K562 (cell line): Measurements from ENCODE around the gene TP53I3. TPM values are rescaled to one million over a fixed set of nuclear protein-coding genes. Genes with fewer than 3 reads are reported as not detected.
A peak's percentile ranks its signal among the peaks of the same experiment; 100 is the strongest.

Experiments
- ATAC-seq: fragments of 200-7000 bp; cut with Tn5 transposase; 3 replicates; pipeline ENCODE4 v1.9.1; 2020; ENCODE audit warnings: moderate library complexity
- BruUV-seq: library from RNA; stranded (reverse); fragments of 400-500 nt; replicated peaks from 2 replicates; lab custom pipeline; 2021; lab: Mats Ljungman, UMichigan
- CTCF ChIA-PET: fragments of 300-600 bp; formaldehyde crosslinking; extraction: SDS; loops from one replicate; lab custom pipeline; 2021; ENCODE audit warnings: low intra/inter-chr PET ratio; lab: Yijun Ruan, JAX
- POLR2A ChIA-PET: fragments of 300-600, 350-650 bp; sonication (Branson Sonifier 250); formaldehyde crosslinking; extraction: SDS; loops from one replicate; lab custom pipeline; 2021; ENCODE audit warnings: antibody characterized with exemption, inconsistent platforms; lab: Yijun Ruan, JAX
- DNase-seq, 4 experiments: peaks; one replicate each; pipeline versions ENCODE4 v3.0.0 to v3.0.0-alpha.2; 2011 to 2018; ENCODE audit warnings: low spot score in 3 of 4, mixed read lengths in 3 of 4; ENCODE audit errors: extremely low read depth in 1 of 4
- FAIRE-seq: peaks from 2 replicates; lab custom pipeline; 2011; peaks lifted over from hg19 to GRCh38; lab: Jason Lieb, UNC
- H2AFZ ChIP-seq: 2 replicates; pipeline ENCODE4 v1.6.0; 2011; ENCODE audit warnings: low read depth, low read length, control low read depth, inconsistent platforms
- H3K27ac ChIP-seq: fragments of 200-600 bp; 3 replicates; pipeline ENCODE4 v1.8.0; 2011; ENCODE audit warnings: low read depth, mild to moderate bottlenecking, control low read depth, inconsistent platforms, low read length, moderate library complexity, mixed read lengths; ENCODE audit errors: extremely low read depth
- H3K27me3 ChIP-seq, 2 experiments: fragments of 300-600 bp in 1 of 2; 2 replicates in 1 of 2; 3 replicates in 1 of 2; pipeline versions ENCODE4 v1.6.0 to v1.8.0; 2011; ENCODE audit warnings: inconsistent platforms in 2 of 2, low read length in 2 of 2, mild to moderate bottlenecking in 1 of 2, mixed read lengths in 1 of 2, moderate library complexity in 1 of 2; ENCODE audit not compliant: control insufficient read depth in 2 of 2, insufficient read depth in 2 of 2
- H3K36me3 ChIP-seq: fragments of 300-600 bp; 3 replicates; pipeline ENCODE4 v1.8.0; 2011; ENCODE audit warnings: mild to moderate bottlenecking, low read length, inconsistent platforms; ENCODE audit not compliant: control insufficient read depth, insufficient read depth
- H3K4me1 ChIP-seq, 2 experiments: fragments of 200-600 bp in 1 of 2; replicated peaks in 1 of 2; 2 replicates in 1 of 2; 3 replicates in 1 of 2; pipeline versions ENCODE4 v1.5.1 to v1.8.0; 2011; ENCODE audit warnings: inconsistent platforms in 2 of 2, low read length in 2 of 2, mild to moderate bottlenecking in 1 of 2, mixed read lengths in 1 of 2, moderate library complexity in 1 of 2; ENCODE audit not compliant: control insufficient read depth in 2 of 2, insufficient read depth in 2 of 2
- H3K4me2 ChIP-seq: 2 replicates; pipeline ENCODE4 v1.6.1; 2011; ENCODE audit warnings: low read length, control low read depth, inconsistent platforms, mixed read lengths; ENCODE audit not compliant: insufficient read depth
- H3K4me3 ChIP-seq: fragments of 200-600 bp; sonication (generic), shearing (Covaris generic); 2 replicates; pipeline ENCODE4 v1.5.1; 2016; ENCODE audit warnings: control low read depth, inconsistent platforms
- H3K79me2 ChIP-seq: fragments of 200-600 bp; 3 replicates; pipeline ENCODE4 v1.8.0; 2011; ENCODE audit warnings: low read length, inconsistent platforms; ENCODE audit not compliant: control insufficient read depth, insufficient read depth
- H3K9ac ChIP-seq, 2 experiments: 2 replicates each; pipeline versions ENCODE4 v1.6.0 to v1.6.1; 2011; ENCODE audit warnings: low read depth in 2 of 2, low read length in 2 of 2, control low read depth in 1 of 2, inconsistent platforms in 1 of 2, mild to moderate bottlenecking in 1 of 2, mixed read lengths in 1 of 2; ENCODE audit not compliant: insufficient read depth in 1 of 2
- H3K9me1 ChIP-seq: one replicate; pipeline ENCODE4 v1.6.0; 2011; ENCODE audit warnings: inconsistent platforms, mild to moderate bottlenecking, low read length, moderate library complexity; ENCODE audit not compliant: control insufficient read depth, insufficient read depth
- H3K9me3 ChIP-seq: replicated peaks from 2 replicates; pipeline ENCODE4 v1.5.1; 2011; ENCODE audit warnings: low read depth, low read length, inconsistent platforms; ENCODE audit not compliant: control insufficient read depth, insufficient read depth
- H4K20me1 ChIP-seq: replicated peaks from 2 replicates; pipeline ENCODE4 v1.6.1; 2011; ENCODE audit warnings: low read length, inconsistent platforms, mixed read lengths; ENCODE audit not compliant: control insufficient read depth, insufficient read depth
- BACH1 ChIP-seq: fragments of 200-800 bp; sonication (Bioruptor generic); IDR thresholded peaks from 2 replicates; pipeline ENCODE4 v1.6.1; 2016; ENCODE audit warnings: missing genetic modification characterization, missing compliant biosample characterization
- CBX2 ChIP-seq: fragments of 200-600 bp; sonication (generic); IDR thresholded peaks from one replicate; pipeline ENCODE4 v1.6.1; 2012; ENCODE audit warnings: mild to moderate bottlenecking, low read length, inconsistent platforms; ENCODE audit not compliant: insufficient read depth, poor library complexity, severe bottlenecking
- FOXJ3 ChIP-seq: sonication (generic); formaldehyde crosslinking; IDR thresholded peaks from 2 replicates; pipeline ENCODE4 v1.4.0; 2020; ENCODE audit warnings: mild to moderate bottlenecking, missing genetic modification reagents
- LEF1 ChIP-seq: fragments of 450-650 bp; IDR thresholded peaks from 2 replicates; pipeline ENCODE4 v1.6.1; 2016; ENCODE audit warnings: mild to moderate bottlenecking
- MECOM ChIP-seq: fragments of 250-450 bp; sonication (Bioruptor Pico); IDR thresholded peaks from 2 replicates; pipeline ENCODE4 v1.8.0; 2022; ENCODE audit warnings: inconsistent platforms
- NCOR1 ChIP-seq: fragments of 450-650 bp; IDR thresholded peaks from 2 replicates; pipeline ENCODE4 v1.6.1; 2016; ENCODE audit warnings: mild to moderate bottlenecking, moderate library complexity
- NRF1 ChIP-seq, 2 experiments: fragments of 450-650 bp; IDR thresholded peaks in 1 of 2; conservative IDR thresholded peaks in 1 of 2; 2 replicates each; pipeline ENCODE4 v1.6.1; 2014; ENCODE audit warnings: mild to moderate bottlenecking in 2 of 2
- POLR2A ChIP-seq: fragments of 450-650 bp; conservative IDR thresholded peaks from 2 replicates; pipeline ENCODE4 v1.6.1; 2016
- POLR2G ChIP-seq: fragments of 200-400 bp; formaldehyde crosslinking; IDR thresholded peaks from 2 replicates; pipeline ENCODE4 v1.6.1; 2017; ENCODE audit warnings: low read depth, mild to moderate bottlenecking, antibody characterized with exemption, low read length, moderate library complexity
- RBFOX2 ChIP-seq: fragments of 200-400 bp; formaldehyde crosslinking; IDR thresholded peaks from 2 replicates; pipeline ENCODE4 v1.6.1; 2017; ENCODE audit warnings: low read depth, mild to moderate bottlenecking, low read length, moderate library complexity
- SMARCC2 ChIP-seq: fragments of 450-650 bp; IDR thresholded peaks from 2 replicates; pipeline ENCODE4 v1.6.1; 2017; ENCODE audit warnings: antibody characterized with exemption, moderate library complexity, mild to moderate bottlenecking, low read depth
- TAF15 ChIP-seq: fragments of 200-400 bp; formaldehyde crosslinking; IDR thresholded peaks from 2 replicates; pipeline ENCODE4 v1.6.1; 2017; ENCODE audit warnings: mild to moderate bottlenecking, low read depth, low read length, moderate library complexity
- TCF7 ChIP-seq: sonication (generic); IDR thresholded peaks from 2 replicates; pipeline ENCODE4 v1.6.1; 2016; ENCODE audit warnings: antibody characterized with exemption, borderline replicate concordance
- ZBTB17 ChIP-seq: fragments of 450-650 bp; formaldehyde crosslinking; IDR thresholded peaks from 2 replicates; pipeline ENCODE4 v1.4.0; 2020; ENCODE audit warnings: mild to moderate bottlenecking
- ZBTB7A ChIP-seq: IDR thresholded peaks from 2 replicates; pipeline ENCODE4 v1.6.1; 2011; ENCODE audit warnings: low read depth, mild to moderate bottlenecking, low read length, moderate library complexity, borderline replicate concordance; ENCODE audit not compliant: control insufficient read depth
- ZC3H4 ChIP-seq: sonication (generic); formaldehyde crosslinking; IDR thresholded peaks from 2 replicates; pipeline ENCODE4 v1.9.0; 2021; ENCODE audit warnings: missing genetic modification reagents, borderline replicate concordance
- ZNF76 ChIP-seq: fragments of 250-450 bp; sonication (Bioruptor Pico); IDR thresholded peaks from 2 replicates; pipeline ENCODE4 v1.4.0; 2020; ENCODE audit warnings: mild to moderate bottlenecking, moderate library complexity, borderline replicate concordance
- WGBS: fragments of 100-300 bp; shearing (Covaris generic); methylation state at CpG from one replicate; pipeline ENCODE4 v1.1.6; 2016; ENCODE audit warnings: low coverage, mixed read lengths; ENCODE audit not compliant: insufficient coverage; ENCODE audit errors: missing lambda C conversion rate; 5-methylcytosine and 5-hydroxymethylcytosine counted together
- in situ Hi-C: fragments of 300-500 bp; cut with MboI; formaldehyde crosslinking; loops from 4 replicates; pipeline ENCODE4 v1.15.0; 2018; ENCODE audit warnings: inconsistent platforms, mixed read lengths
- intact Hi-C: fragments of 100-400 bp; cut with micrococcal nuclease; formaldehyde crosslinking; loops from 2 replicates; pipeline ENCODE4 v1.14.2; 2022
- polyA plus RNA-seq, 8 experiments: library from polyadenylated mRNA; depleted of rRNA in 4 of 8; stranded (reverse) in 5 of 8; unstranded in 3 of 8; fragments of >200 nt; fragmentation: Nextera tagmentation in 2 of 8; fragmentation: Illumina TruSeq in 1 of 8; extraction: Ambion mirVana in 2 of 8; extraction: Trizol in 1 of 8; gene quantifications; 2 replicates each; pipeline versions ENCODE4 v1.2.1 to v1.2.3, GENCODE V29; 2011 to 2014; ENCODE audit warnings: inconsistent platforms in 1 of 8, missing spikeins in 1 of 8
- total RNA-seq, 7 experiments: library from RNA; depleted of rRNA in 6 of 7; stranded (reverse); fragments of >200 nt in 6 of 7; fragmentation: Illumina TruSeq in 2 of 7; extraction: Trizol in 2 of 7; gene quantifications; 2 replicates each; pipeline versions ENCODE4 v1.2.1 to v1.2.3, GENCODE V29; 2011 to 2021; ENCODE audit warnings: low replicate concordance in 1 of 7
- TF ChIP-seq, protein P1 (sequence below): fragments of 450-650 bp; conservative IDR thresholded peaks from 2 replicates; pipeline ENCODE4 v1.6.1; 2016; ENCODE audit warnings: missing genetic modification characterization, low read depth, mild to moderate bottlenecking, missing compliant biosample characterization, moderate library complexity
- TF ChIP-seq, protein P2 (sequence below): fragments of 250-450 bp; sonication (Bioruptor Pico); IDR thresholded peaks from 2 replicates; pipeline ENCODE4 v1.5.1; 2021; ENCODE audit warnings: mild to moderate bottlenecking
- TF ChIP-seq, protein P3 (sequence below): fragments of 250-450 bp; sonication (Bioruptor Pico); IDR thresholded peaks from 2 replicates; pipeline ENCODE4 v1.4.0; 2020

The TP53I3 gene
- total and polyA plus RNA-seq, 9 of the 15 experiments (the other 6 are each of a cell fraction or from before 2014, with no cell fraction given): 0.65 to 9.5 (median 5.6) TPM

DNA sequence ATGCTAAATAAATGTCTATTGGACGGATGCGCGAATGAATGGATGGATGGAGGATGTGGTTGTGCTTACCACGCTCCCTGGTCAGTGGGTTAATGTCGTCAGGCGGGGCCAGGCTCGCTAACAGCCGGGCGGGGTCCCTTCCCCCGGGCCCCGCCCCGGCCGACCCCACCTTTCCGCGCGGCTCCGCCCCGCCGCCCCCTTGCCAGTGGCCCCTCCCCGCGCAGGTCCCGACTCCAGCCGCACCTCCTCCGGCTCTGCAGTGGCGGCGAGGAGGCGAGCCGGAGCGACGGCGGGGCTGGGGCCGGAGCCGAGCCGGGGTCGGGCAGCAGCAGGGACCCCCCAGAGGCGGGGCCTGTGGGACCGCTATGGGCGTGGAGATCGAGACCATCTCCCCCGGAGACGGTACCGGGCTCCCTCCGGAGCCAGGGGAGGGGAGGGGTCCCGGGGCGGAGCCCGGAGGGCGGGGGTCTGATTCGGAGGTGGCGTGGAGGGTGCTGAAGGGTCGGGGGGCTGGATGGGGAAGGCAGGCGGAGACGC is 35.1 kb downstream of the TP53I3 start, which contains the start of gene FKBP1B:
Gene FKBP1B, plus strand, starts transcription at position 257 of the 537 bp plus-strand sequence. Its CDS starts 109 bp downstream, at position 366.
- H3K4me3 ChIP-seq: peak within 1 kb of the TSS; percentile 47
- intact Hi-C loops: no loop called here
- POLR2A ChIA-PET: interaction anchor here (0.7 to 1.8 kb wide), 4 partner anchors 11 to 24 kb away, joined by 3 to 5 read pairs (median 4); no protein-coding TSS in a partner anchor
- no peaks in the 10 kb centered on the region for H3K9me1 ChIP-seq
- H3K27ac ChIP-seq: no peak within 1 kb of the TSS
- in situ Hi-C loops: no loop called here
- peaks cover 10 to 11% of the 10 kb centered on the region in 2 experiments; a peak in 4 of 5 replicates for H3K27me3 ChIP-seq
- no peaks in the 10 kb centered on the region; the same call in 1 of the 2 replicates for H4K20me1 ChIP-seq
- peaks cover 8 to 22% of the 10 kb centered on the region in 2 experiments; a peak in 4 of 5 replicates for H3K4me1 ChIP-seq
- ATAC-seq (peak; percentile 63), DNase-seq (peak; percentile 78 to 94 (median 86)), FAIRE-seq (no peak)
- no TSS peak for BruUV-seq
- 1% methylated on average over 15 of the region's 52 CpGs for WGBS
- H3K9ac ChIP-seq: peak within 1 kb of the TSS; percentile 27 to 81; a peak in 3 of 4 replicates
- peak within 1 kb of the TSS; percentile 69 for H2AFZ ChIP-seq
- peaks cover 3% of the 10 kb centered on the region; the same call in 1 of the 3 replicates for H3K36me3 ChIP-seq
- H3K9me3 ChIP-seq: no peaks in the 10 kb centered on the region
- CTCF ChIA-PET: no interaction called here
- peak within 1 kb of the TSS; percentile 75 for H3K4me2 ChIP-seq
- H3K79me2 ChIP-seq: peaks cover 25% of the 10 kb centered on the region
- TF ChIP-seq POLR2A (0 out of 2 replicates have a peak, but pooled peaks have one; percentile 41), ZNF76 (CRISPR knock-in tag) (no peak), ZC3H4 (CRISPR knock-in tag) (no peak), RBFOX2 (peak; percentile 39), ZBTB17 (CRISPR knock-in tag) (no peak), LEF1 (no peak), ZBTB7A (peak; percentile 50; the same call in 1 of the 2 replicates), POLR2G (peak; percentile 69), NCOR1 (no peak), TAF15 (no peak), NRF1 (conservative IDR thresholded peaks at IDR 0.05 in 1 of 2, IDR thresholded peaks at IDR 0.05 in 1 of 2) (peak; percentile 55 to 57; a peak in 2 of 4 replicates), BACH1 (tag) (no peak), CBX2 (no peak), TCF7 (no peak), MECOM (CRISPR knock-in tag) (no peak), FOXJ3 (CRISPR knock-in tag) (no peak), SMARCC2 (no peak)
- TF ChIP-seq, protein P1, sequence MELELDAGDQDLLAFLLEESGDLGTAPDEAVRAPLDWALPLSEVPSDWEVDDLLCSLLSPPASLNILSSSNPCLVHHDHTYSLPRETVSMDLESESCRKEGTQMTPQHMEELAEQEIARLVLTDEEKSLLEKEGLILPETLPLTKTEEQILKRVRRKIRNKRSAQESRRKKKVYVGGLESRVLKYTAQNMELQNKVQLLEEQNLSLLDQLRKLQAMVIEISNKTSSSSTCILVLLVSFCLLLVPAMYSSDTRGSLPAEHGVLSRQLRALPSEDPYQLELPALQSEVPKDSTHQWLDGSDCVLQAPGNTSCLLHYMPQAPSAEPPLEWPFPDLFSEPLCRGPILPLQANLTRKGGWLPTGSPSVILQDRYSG (tag): no peak
- TF ChIP-seq, protein P2, sequence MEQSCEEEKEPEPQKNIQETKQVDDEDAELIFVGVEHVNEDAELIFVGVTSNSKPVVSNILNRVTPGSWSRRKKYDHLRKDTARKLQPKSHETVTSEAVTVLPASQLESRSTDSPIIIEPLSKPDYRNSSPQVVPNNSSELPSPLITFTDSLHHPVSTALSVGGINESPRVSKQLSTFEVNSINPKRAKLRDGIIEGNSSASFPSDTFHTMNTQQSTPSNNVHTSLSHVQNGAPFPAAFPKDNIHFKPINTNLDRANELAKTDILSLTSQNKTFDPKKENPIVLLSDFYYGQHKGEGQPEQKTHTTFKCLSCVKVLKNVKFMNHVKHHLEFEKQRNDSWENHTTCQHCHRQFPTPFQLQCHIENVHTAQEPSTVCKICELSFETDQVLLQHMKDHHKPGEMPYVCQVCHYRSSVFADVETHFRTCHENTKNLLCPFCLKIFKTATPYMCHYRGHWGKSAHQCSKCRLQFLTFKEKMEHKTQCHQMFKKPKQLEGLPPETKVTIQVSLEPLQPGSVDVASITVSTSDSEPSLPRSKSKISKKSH: no peak
- TF ChIP-seq, protein P3, sequence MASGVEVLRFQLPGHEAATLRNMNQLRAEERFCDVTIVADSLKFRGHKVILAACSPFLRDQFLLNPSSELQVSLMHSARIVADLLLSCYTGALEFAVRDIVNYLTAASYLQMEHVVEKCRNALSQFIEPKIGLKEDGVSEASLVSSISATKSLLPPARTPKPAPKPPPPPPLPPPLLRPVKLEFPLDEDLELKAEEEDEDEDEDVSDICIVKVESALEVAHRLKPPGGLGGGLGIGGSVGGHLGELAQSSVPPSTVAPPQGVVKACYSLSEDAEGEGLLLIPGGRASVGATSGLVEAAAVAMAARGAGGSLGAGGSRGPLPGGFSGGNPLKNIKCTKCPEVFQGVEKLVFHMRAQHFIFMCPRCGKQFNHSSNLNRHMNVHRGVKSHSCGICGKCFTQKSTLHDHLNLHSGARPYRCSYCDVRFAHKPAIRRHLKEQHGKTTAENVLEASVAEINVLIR (CRISPR knock-in tag): no peak
